NK-92 treated with Interleukin-12 subunit alpha and Interleukin-12 subunit beta, amount 100 ng/mL, for 24 hours (cell line): ENCODE data around the gene ZNF805.
A peak's percentile ranks its signal among the peaks of the same experiment; 100 is the strongest.
"Not testable (repeated sequence)": the region's sequence is repeated elsewhere in the genome, so short reads cannot be mapped to it uniquely, and the experiment has no call there.

Experiments used
- DNase-seq: peaks from one replicate; lab custom pipeline; 2025; lab: John Stamatoyannopoulos, UW

The ZNF805 gene

GRCh38 chr19:57240311-57241090 is at the start of gene ZNF805:
Gene ZNF805 (plus strand): TSS chr19:57240632. CDS start chr19:57240892, 260 bp downstream.
- DNase-seq = peak; percentile 87

GRCh38 chr19:57191141-57192076 is 49.0 kb upstream of the ZNF805 start, which contains the start of gene ZNF264:
Gene ZNF264 (plus strand): TSS chr19:57191500. CDS start chr19:57191914, 414 bp downstream.
- DNase-seq = peak; percentile 66

- no peak for DNase-seq
These were observed 48.4 kb upstream of the ZNF805 start for GRCh38 chr19:57192077-57192420.

GRCh38 chr19:57192993-57193392 is 47.4 kb upstream of the ZNF805 start:
- no peak for DNase-seq

- DNase-seq = not testable (repeated sequence)
These were observed 42.6 kb upstream of the ZNF805 start for GRCh38 chr19:57197874-57198273.

- DNase-seq = no peak
These were observed 38.3 kb upstream of the ZNF805 start for GRCh38 chr19:57202160-57202559.

GRCh38 chr19:57210381-57210780 is 30.1 kb upstream of the ZNF805 start:
- DNase-seq = no peak

- DNase-seq = no peak
These were observed 28.3 kb upstream of the ZNF805 start for GRCh38 chr19:57212109-57212508.

- no peak for DNase-seq
These were observed 12.9 kb upstream of the ZNF805 start for GRCh38 chr19:57227502-57227901.

GRCh38 chr19:57231686-57232085 is 8.7 kb upstream of the ZNF805 start:
- DNase-seq = no peak

GRCh38 chr19:57233207-57233606 is 7.2 kb upstream of the ZNF805 start:
- DNase-seq = no peak

GRCh38 chr19:57239982-57240310 is 486 bp upstream of the ZNF805 start:
- DNase-seq = no peak

GRCh38 chr19:57241176-57241575 is 744 bp downstream of the ZNF805 start:
- DNase-seq = no peak

GRCh38 chr19:57242821-57243220 is 2.4 kb downstream of the ZNF805 start:
- no peak for DNase-seq

- DNase-seq = no peak
These were observed 4.1 kb downstream of the ZNF805 start for GRCh38 chr19:57244513-57244912.

GRCh38 chr19:57245066-57245465 is 4.6 kb downstream of the ZNF805 start:
- DNase-seq = no peak

GRCh38 chr19:57245959-57246358 is 5.5 kb downstream of the ZNF805 start:
- DNase-seq = no peak

GRCh38 chr19:57248646-57249045 is 8.2 kb downstream of the ZNF805 start:
- no peak for DNase-seq

- no peak for DNase-seq
These were observed 8.9 kb downstream of the ZNF805 start for GRCh38 chr19:57249329-57249728.

GRCh38 chr19:57253767-57254166 is 13.3 kb downstream of the ZNF805 start:
- DNase-seq = not testable (repeated sequence)

GRCh38 chr19:57262044-57262443 is 21.6 kb downstream of the ZNF805 start:
- no peak for DNase-seq

GRCh38 chr19:57263244-57263741 is 22.9 kb downstream of the ZNF805 start:
- DNase-seq = no peak

- DNase-seq = no peak
These were observed 26.9 kb downstream of the ZNF805 start for GRCh38 chr19:57267291-57267690.
